Renal pelvis (tissue), 4 donors: ENCODE measurements around the gene ELL2. TPM values are rescaled to one million over a fixed set of nuclear protein-coding genes. Genes with fewer than 3 reads are reported as not detected.
"Not testable (repeated sequence)": the region's sequence is repeated elsewhere in the genome, so short reads cannot be mapped to it uniquely, and the experiment has no call there.

Source experiments
- DNase-seq: peaks from one replicate; pipeline ENCODE4 v3.0.0-alpha.2; 2013
- polyA plus RNA-seq, 3 donors: library from polyadenylated mRNA; unstranded; fragments of 120-200 nt; gene quantifications; one replicate each; pipeline ENCODE4 v1.2.1, GENCODE V29; 2013; ENCODE audit not compliant: insufficient read length in 3 of 3

ELL2 gene
- polyA plus RNA-seq, 3 donors = 9.2 to 12.5 (median 11.1) TPM

DNA sequence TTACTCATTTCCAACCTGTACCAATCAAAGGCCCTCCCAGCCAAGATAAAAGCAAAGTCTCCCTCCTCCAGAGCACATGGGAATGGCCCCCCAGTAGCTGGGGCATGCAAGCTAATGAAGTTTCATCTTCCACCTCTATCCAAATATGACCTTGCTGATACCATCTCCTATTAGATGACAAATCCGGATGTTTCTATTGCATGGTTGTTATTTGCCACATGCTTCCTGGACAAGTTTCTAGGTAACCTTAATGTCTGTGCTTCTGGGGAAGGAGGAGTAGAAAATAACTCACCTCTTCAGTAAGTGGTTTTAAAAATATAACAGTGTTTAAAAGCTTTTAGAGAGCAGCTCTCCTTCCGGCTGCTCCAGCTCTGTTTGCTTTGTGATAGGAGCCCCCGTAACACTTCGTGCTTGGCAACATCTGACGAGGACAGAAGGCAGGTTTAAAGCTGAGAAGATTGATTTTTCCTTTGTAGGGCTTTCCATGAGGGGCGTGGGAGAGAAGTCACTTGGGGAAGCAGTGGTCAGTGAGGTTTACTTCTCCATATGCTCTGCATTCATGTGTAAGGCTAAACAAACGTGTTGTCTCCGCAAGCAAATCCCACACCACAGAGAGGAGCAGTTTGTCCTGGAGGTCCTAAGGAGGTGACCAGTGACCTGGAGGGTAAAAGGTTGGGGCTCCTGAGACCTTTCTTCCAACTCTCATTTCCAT is 98.8 kb downstream of the ELL2 start:
- DNase-seq = peak; percentile 56

DNA sequence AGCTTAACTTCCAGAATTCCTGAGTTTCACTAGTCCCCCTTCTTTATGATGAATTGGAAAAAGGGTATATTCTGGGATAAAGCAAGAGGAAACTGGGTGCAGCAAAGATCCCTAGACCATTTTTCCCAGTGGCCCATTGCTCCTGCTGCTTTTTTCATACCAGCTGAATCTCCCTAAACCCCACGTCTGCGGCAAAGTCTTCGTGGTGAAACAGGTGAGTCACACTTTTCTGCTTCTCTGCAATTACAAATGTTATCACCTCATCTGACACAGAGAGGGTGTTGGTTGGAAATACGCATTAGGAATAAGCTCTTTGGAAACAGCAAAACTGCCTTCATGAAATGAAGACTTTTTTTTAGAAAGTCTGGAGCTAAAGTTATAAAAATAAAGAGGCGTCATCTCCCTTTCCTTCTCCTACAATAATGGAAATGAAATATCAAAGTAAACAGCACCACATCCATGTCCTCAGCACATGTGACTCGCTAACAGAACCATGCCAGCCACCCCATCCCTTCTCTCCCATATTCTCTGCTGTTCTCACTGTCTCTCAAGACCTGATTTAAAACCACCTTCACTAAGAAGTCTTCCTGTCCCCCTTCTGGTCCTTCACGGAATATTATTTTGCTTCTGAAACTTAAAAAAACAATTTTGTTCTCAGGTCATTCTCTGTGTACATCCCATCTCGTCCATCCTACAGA is 99.6 kb downstream of the ELL2 start:
- no peak for DNase-seq

DNA sequence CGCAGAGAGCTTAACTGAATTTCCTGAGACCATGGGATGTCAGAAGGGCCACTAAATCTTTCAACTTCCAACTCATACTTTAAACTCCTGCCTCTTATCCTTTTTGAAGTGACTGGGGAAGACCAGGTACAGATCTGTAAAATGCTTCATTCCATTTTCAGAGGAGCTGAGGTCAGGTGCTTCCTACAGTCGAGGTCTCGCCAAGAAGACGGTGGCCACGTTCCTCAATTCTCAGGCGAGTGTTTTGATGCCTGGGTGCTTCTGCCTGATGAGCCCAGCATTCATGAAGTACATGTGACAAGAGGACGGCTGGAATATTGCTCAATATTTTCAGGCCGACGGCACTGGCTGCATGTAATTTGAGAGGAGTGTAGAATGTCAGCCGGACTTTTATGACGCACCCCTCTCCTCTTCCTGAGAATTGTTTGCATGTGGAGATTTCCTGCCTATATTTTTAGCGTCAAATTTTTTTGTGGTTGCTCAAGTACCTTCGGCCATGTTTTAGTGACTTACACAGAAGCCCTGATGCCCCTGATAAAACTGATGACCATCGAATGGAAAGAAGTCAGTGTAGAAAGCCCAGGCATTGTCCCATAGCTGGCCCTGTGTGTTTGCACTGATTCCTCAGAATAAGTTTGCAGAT is 100.3 kb downstream of the ELL2 start:
- no peak for DNase-seq

DNA sequence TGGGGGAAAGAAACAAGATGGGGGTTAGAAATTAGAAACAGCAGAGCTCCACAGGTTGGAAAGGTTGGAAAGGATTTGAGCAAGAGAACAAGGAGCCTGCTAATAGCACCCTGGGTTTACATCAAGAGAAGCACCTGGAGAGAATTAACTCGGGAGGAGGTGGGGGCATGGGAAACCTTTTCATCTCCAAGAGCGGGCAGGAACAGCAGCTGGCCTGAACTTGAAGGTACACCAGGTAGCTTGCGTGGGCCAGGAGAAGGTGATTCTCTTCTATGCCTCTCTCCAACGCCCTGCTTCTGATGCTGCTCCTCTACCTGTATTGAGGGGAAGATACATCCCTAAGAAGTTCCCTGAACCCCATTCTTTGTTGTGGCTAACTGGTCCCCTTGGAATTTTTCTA is 102.0 kb downstream of the ELL2 start:
- no peak for DNase-seq

DNA sequence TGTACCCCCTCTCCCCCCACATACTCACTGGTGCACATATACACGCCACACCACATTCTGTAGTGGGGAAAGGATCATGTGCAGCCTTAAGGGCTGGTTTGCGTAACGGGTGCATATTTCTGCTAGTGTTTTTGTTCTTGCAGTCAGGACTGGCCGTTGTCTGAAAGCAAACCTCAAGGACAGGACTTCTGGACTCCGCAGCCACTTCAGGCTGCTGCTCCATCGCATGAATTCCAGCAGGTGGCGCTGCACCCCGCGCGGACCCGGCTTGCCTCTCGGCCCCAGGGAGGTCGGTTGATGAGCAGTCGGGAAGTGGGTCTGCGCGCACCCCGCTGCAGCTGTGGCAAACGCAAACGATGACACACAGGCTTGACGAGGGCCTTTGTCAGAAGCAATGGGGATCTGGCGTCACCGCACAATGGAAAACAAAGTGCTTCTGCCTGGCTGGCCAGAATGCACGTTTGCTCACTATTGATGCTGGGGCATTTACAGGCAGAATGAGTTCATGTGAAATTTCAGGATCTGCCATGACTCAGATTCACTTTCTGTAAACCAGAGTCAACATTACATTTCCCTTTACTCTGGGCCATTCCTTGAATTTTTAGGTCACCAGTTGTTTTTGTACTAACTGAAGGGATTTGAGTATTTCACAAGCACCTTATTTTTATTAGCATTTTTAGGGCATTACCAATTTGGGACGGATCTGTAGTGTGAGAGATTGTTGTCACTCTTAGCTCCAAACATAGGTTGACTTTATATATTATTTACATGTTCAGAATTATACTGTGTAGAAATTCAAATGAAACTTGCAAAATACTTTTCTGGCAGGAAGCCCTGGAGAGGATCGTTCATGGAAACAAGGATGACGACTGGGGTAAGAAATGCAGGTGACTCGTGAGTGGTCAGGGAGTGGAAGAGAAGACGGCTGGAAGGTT is 102.7 kb downstream of the ELL2 start:
- DNase-seq = peak; percentile 73

DNA sequence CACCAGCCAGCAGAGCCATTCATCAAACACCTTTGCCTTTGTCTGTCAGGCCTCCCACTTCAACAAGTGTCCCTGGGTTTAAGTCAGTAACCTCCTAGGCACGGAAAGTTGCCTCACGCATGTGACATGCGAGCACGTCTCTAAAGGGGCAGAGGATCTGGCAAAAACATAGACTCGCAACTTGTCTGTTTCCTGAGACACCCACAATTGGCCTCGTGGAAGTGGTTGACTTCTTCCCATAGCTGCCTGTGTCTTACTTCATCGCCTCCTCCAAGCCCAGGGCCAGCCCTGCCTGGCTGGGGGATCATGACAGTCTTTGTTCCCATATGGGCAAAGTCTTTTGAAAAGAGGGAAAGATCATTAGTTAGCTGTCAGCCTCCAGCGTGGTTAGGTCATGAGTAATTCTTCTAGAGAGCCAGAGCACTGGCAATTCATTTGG is 103.6 kb downstream of the ELL2 start:
- no peak for DNase-seq

DNA sequence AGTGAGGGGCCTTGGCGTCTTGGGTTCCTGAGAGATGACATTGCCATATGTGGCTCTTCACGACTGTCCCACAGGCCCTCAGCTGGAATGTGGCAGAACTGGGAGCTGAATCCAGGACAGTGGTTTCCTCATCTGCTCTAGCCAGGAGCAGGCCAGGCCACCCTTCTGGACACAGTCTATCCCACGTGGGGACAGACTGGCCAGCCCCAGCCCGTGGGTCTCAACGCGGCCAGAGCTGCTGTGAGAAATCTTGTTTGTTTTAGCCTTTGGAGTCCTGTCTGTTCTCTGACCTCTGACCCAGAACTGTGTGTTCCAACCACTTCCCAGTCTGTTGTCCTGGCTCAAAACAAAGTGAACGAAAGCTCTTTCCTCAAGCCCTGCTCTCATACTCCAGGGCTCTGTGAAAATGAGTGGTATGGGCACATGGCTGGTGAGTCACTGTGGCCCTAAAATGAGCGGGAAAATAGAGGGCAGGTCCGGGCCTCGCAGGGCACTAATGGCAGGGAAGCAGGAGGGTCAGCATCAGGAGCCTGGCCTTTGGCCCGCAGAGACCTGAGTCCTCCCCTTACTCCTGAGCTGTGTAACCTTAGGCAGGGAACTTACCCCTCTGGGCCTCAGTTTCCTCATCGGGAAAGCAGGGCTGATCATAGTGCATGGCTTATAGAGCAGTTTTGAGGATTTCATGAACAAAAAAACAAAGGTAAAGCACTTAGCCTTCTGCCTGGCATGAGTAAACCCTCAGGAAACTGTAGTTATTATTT is 104.3 kb downstream of the ELL2 start:
- no peak for DNase-seq

DNA sequence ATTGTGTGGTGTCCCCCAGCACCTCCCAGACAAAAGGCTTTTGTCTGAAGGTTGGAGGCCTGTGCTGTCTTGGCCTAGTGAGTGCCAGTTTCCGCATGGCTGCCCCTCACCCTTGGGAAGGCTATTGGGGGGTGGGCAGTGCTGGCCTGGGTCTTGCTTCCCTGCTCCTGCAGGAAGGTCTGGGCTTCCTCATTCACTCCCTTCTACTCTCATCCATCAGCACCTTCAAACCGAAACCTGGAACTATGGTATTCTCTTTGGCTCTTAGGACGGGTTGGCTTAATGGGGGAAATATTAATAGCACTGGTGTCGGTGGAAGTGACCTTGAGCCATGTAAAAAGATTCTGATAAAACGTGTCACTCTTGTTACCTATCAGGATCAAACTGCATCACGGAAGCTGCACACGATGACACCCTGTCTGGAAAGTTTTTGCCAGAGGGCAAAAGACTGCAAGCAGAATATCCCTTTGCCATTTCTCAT is 105.1 kb downstream of the ELL2 start:
- no peak for DNase-seq

DNA sequence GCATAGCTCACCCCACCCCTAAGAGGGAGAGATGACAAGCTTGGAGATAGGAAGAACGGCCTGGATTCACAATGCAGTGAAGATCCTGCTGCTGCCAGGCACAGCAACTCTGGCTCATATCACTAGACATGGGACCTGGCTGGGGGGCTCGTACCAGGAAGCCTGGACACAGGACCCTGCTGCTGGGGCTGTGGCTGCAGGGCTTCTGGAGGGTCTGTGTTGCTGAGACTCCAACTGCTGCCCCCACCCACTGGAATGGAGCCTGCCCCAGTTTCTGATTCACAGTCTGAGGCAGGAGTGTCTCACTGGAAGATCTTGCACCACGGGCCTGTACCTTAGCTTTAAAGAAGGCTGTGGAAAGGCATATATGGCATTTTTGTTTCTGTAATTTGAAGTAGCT is 108.2 kb downstream of the ELL2 start:
- DNase-seq = no peak

DNA sequence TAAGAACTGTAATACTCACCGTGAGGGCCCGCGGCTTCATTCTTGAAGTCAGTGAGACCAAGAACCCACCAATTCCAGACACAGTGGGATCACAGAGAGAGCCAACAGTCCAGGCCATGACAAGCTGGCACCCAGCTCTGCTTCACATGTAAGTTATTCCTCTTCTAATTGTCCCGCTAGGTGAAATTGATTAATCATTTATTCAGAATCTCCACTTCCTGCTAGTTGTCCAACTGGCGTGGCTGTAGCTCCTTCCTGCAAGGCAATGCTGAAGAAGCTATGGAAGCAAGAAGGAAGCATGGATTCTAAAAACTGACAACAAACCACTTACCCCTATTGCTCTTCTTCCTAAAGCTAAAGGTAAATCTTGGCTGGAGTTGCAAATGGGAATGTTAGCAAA is 109.1 kb downstream of the ELL2 start:
- DNase-seq = no peak

DNA sequence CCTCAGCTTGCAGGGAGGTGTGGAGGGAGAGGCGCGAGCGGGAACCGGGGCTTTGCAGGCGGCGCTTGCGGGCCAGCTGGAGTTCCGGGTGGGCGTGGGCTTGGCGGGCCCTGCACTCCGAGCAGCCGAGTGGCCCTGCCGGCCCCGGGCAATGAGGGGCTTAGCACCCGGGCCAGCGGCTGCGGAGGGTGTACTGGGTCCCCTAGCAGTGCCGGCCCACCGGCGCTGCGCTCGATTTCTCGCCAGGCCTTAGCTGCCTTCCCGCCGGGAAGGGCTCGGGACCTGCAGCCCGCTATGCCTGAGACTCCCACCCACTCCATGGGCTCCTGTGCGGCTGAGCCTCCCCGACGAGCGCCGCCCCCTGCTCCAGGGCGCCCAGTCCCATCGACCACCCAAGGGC is 110.5 kb downstream of the ELL2 start:
- not testable (repeated sequence) for DNase-seq

DNA sequence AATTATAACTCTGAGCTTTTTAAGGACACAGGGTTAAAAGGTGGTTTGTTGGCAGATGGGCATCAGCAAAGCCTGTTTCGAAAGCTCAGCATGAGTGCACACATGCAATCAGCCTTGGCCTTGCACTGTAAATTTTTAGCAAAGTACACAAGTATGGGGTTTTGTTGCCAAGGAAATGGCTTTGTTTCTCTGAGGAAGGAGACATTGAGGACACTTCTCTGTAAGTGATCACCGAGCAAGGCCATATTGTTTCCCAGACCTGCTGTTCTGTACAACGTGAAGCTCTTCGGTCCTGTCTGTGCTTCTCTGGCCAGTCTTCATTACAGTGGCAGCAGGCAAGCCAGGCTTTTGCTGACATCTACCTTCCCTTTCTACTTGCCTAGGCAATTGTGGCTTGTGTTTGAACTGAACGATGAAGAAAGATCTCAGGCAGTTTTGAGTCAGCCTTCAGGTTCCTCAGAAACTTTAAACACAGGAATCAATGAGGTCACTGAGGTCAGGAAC is 111.2 kb downstream of the ELL2 start:
- no peak for DNase-seq

DNA sequence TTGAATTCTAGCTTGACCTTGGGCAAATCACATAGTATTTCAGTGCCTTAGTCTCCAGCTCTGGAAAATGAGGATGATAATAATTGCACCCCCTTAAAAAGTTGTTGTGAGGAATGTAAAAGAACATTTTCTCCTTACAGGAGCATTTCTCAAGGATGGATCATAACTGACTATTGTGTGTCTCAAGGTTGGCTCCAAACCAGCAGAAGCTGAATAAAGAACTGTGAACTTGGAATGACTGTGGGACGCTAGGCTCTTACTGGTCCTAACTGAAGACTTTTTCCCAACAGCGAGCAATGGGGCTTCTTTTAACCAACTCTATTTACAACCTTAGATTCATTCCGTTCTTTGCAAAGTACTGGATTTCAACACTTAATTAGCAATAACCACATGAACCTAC is 113.0 kb downstream of the ELL2 start:
- no peak for DNase-seq

DNA sequence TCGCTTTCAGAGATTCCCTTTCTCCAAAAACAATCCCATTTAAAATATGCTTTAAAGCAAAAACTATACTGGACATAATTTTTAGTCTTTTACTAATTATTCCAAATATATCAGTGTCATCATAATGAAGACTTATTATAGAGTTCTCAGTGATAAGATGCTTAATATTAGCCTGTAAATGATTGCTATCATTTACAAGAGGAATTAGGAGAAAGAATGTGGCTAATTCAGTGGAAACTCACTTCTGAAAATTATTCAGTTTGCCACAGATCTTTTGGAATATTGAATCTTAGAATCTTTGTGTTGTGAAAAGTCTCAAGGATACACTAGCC is 114.4 kb downstream of the ELL2 start:
- DNase-seq = no peak

DNA sequence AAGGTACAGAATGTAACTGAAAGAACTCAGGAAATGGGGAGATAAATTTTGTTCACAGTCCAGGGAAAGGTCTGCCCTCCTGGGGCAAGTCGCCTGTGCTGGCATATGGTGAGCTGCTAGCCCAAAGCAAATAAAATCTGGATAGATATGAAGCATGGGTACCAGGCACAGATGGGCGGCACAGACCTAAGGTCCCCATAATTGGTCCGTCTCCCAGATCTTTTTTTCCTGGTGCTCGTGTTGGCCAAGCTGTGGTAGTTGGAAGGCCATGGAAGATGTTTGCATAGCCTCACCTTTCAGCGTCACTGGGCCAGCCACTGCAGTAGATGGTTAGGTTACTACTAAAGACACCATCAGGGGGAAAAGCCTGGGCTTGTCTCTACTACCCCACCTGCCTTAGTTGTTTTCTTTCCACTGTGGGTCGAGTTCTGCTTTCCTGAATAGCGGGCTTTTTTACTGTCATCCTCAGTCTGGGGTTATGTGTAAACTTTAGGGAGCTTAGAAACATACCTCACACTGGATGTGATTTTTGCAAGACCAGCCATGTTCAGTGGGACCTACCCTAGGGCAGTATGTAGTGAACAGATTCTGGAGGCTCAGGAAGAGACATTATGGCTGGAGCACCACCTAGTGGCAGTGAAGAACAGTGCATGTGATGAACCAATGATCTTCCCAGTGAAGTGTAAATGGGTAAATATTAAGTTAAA is 114.9 kb downstream of the ELL2 start:
- peak; percentile 63 for DNase-seq

DNA sequence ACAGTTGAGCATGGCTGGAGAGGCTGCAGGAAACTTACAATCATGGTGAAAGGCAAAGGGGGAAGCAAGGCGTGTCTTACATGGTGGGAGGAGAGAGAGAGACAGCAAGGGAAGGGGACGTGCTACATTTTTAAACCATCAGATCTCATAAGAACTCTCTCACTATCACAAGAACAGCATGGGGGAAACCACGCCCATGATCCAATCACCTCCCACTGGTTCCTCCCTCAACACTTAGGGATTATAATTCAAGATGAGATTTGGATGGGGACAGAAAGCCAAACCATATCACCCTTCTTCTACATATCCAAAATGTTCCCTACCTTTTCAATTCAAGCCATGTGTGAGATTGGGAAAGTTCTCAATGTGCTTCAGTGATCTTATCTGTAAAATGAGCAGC is 116.3 kb downstream of the ELL2 start:
- DNase-seq = no peak

DNA sequence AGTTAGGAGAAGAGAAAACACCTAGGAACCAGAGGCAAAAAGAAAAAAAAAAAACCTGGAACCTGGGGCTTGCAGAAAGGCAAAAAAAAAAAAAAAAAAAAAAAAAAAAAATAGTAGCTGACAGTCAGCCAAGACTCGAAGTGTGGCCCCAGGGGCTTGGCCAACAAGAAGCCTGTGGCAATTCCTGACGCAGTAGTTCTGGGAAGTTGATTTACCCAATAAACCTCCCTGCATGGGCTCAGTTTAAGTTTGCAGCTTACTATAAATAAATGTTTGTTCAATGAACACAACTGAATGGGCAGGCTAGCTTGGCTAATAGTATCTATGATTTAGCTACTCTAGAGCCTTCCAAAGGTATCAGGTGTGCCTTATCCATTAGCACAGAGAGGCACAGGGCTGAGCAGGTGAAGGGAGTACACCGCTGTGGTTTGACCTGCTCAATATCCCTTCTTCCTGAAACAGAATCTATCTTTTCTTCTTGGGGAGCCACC is 117.9 kb downstream of the ELL2 start:
- no peak for DNase-seq

DNA sequence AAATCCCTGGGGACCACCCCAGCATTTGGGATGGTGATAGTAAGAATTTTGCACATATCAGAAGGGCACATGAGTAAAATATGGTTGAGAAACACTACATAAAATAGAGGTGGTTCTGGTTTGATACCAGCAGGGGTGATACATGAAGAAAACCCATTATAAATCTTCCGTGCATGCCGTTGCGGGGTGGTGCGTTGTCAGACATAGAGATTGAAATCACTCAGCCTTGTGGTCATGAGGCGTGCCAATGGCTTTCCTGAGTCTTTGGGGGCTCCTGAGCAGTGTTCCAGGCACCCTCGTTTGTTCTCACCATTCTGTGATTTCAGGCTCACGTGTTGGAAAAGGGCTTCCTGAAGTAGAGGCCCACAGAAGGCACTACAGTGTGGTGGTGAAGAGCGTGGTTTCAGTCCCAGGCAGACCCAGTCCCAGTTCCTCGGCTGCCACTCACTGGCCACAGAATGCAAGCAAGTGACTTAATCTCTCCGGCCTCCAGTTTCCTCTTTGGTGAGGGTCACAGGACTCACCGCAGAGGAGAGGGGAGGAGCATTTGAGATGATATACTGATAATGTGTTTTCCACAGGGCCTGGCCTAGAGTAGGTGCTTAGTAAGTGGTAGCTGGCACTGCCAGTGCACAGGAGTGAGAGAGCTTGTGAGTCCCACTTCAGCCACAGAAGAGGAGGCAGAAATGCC is 118.7 kb downstream of the ELL2 start:
- no peak for DNase-seq
